ENCODE measurements around the gene RCOR1. TPM values are rescaled to one million over a fixed set of nuclear protein-coding genes. Genes with fewer than 3 reads are reported as not detected.
"Not testable (repeated sequence)": the region's sequence is repeated elsewhere in the genome, so short reads cannot be mapped to it uniquely, and the experiment has no call there.

Gene RCOR1
- total RNA-seq, 1 donor from 2014 or later: 23.9 TPM

GRCh38 chr14:102757646-102758045 lies 165.2 kb downstream of the RCOR1 start:
- H3K27me3 Mint-ChIP-seq (ENCODE audit: insufficient read depth): no peaks in the 10 kb centered on the region
- intact Hi-C loops (cut with micrococcal nuclease): no loop called here
- H3K36me3 Mint-ChIP-seq (ENCODE audit: low read depth): no peaks in the 10 kb centered on the region
- no peak overlapping the region for H3K27ac Mint-ChIP-seq
- no peak overlapping the region for H3K4me3 Mint-ChIP-seq
- H3K9me3 Mint-ChIP-seq: no peaks in the 10 kb centered on the region
- no peaks in the 10 kb centered on the region for H3K4me1 Mint-ChIP-seq (ENCODE audit: low read depth)
- DNase-seq (ENCODE audit: low spot score): no peak

GRCh38 chr14:102758087-102758486 lies 165.6 kb downstream of the RCOR1 start:
- Mint-ChIP-seq H3K4me1 (ENCODE audit: low read depth) (no peaks in the 10 kb centered on the region), H3K9me3 (no peaks in the 10 kb centered on the region), H3K4me3 (no peak overlapping the region), H3K27ac (no peak overlapping the region), H3K27me3 (ENCODE audit: insufficient read depth) (no peaks in the 10 kb centered on the region), H3K36me3 (ENCODE audit: low read depth) (no peaks in the 10 kb centered on the region)
- no peak for DNase-seq (ENCODE audit: low spot score)
- intact Hi-C loops (cut with micrococcal nuclease): no loop called here

- no peak overlapping the region for H3K4me3 Mint-ChIP-seq
- H3K9me3 Mint-ChIP-seq: no peaks in the 10 kb centered on the region
- H3K4me1 Mint-ChIP-seq (ENCODE audit: low read depth): no peaks in the 10 kb centered on the region
- intact Hi-C loops (cut with micrococcal nuclease): no loop called here
- no peak overlapping the region for H3K27ac Mint-ChIP-seq
- no peak for DNase-seq (ENCODE audit: low spot score)
- H3K27me3 Mint-ChIP-seq (ENCODE audit: insufficient read depth): no peaks in the 10 kb centered on the region
- no peaks in the 10 kb centered on the region for H3K36me3 Mint-ChIP-seq (ENCODE audit: low read depth)
Measured at GRCh38 chr14:102759456-102760187, 167.2 kb downstream of the RCOR1 start.

GRCh38 chr14:102760496-102761193 lies 168.2 kb downstream of the RCOR1 start:
- no peak overlapping the region for H3K27ac Mint-ChIP-seq
- H3K4me3 Mint-ChIP-seq: no peak overlapping the region
- intact Hi-C loops (cut with micrococcal nuclease): no loop called here
- no peaks in the 10 kb centered on the region for H3K36me3 Mint-ChIP-seq (ENCODE audit: low read depth)
- H3K4me1 Mint-ChIP-seq (ENCODE audit: low read depth): no peaks in the 10 kb centered on the region
- no peak for DNase-seq (ENCODE audit: low spot score)
- H3K27me3 Mint-ChIP-seq (ENCODE audit: insufficient read depth): no peaks in the 10 kb centered on the region
- no peaks in the 10 kb centered on the region for H3K9me3 Mint-ChIP-seq

GRCh38 chr14:102761206-102761605 lies 168.8 kb downstream of the RCOR1 start:
- Mint-ChIP-seq H3K4me1 (ENCODE audit: low read depth) (no peaks in the 10 kb centered on the region), H3K36me3 (ENCODE audit: low read depth) (no peaks in the 10 kb centered on the region)
- DNase-seq (ENCODE audit: low spot score): no peak

GRCh38 chr14:102764220-102764671 lies 171.8 kb downstream of the RCOR1 start:
- intact Hi-C loops (cut with micrococcal nuclease): no loop called here
- Mint-ChIP-seq H3K9me3 (no peaks in the 10 kb centered on the region), H3K4me3 (no peak overlapping the region), H3K36me3 (ENCODE audit: low read depth) (no peaks in the 10 kb centered on the region), H3K27me3 (ENCODE audit: insufficient read depth) (no peaks in the 10 kb centered on the region), H3K4me1 (ENCODE audit: low read depth) (peaks cover 5% of the 10 kb centered on the region), H3K27ac (no peak overlapping the region)
- no peak for DNase-seq (ENCODE audit: low spot score)

More at GRCh38 chr14:102761206-102761605, 168.8 kb downstream of the RCOR1 start:
- Mint-ChIP-seq H3K27ac (no peak overlapping the region), H3K9me3 (no peaks in the 10 kb centered on the region), H3K27me3 (ENCODE audit: insufficient read depth) (no peaks in the 10 kb centered on the region), H3K4me3 (no peak overlapping the region)
- intact Hi-C loops (cut with micrococcal nuclease): no loop called here

GRCh38 chr14:102765770-102766169 lies 173.3 kb downstream of the RCOR1 start:
- H3K4me1 Mint-ChIP-seq (ENCODE audit: low read depth); DNase-seq (ENCODE audit: low spot score); intact Hi-C loops (cut with micrococcal nuclease); H3K27ac Mint-ChIP-seq; H3K27me3 Mint-ChIP-seq (ENCODE audit: insufficient read depth); H3K36me3 Mint-ChIP-seq (ENCODE audit: low read depth); H3K9me3 Mint-ChIP-seq; H3K4me3 Mint-ChIP-seq: not testable (repeated sequence)

GRCh38 chr14:102768223-102769048 lies 176.0 kb downstream of the RCOR1 start:
- H3K36me3 Mint-ChIP-seq (ENCODE audit: low read depth): no peaks in the 10 kb centered on the region
- H3K4me3 Mint-ChIP-seq: no peak overlapping the region
- H3K4me1 Mint-ChIP-seq (ENCODE audit: low read depth): peaks cover 9% of the 10 kb centered on the region
- H3K27me3 Mint-ChIP-seq (ENCODE audit: insufficient read depth): no peaks in the 10 kb centered on the region
- DNase-seq (ENCODE audit: low spot score): peak; percentile 16
- intact Hi-C loops (cut with micrococcal nuclease): no loop called here
- H3K9me3 Mint-ChIP-seq: no peaks in the 10 kb centered on the region
- H3K27ac Mint-ChIP-seq: no peak overlapping the region

- intact Hi-C loops (cut with micrococcal nuclease): no loop called here
- no peak for DNase-seq (ENCODE audit: low spot score)
- no peak overlapping the region for H3K27ac Mint-ChIP-seq
- H3K36me3 Mint-ChIP-seq (ENCODE audit: low read depth): no peaks in the 10 kb centered on the region
- H3K4me3 Mint-ChIP-seq: no peak overlapping the region
- peaks cover 11% of the 10 kb centered on the region for H3K4me1 Mint-ChIP-seq (ENCODE audit: low read depth)
- H3K9me3 Mint-ChIP-seq: no peaks in the 10 kb centered on the region
- no peaks in the 10 kb centered on the region for H3K27me3 Mint-ChIP-seq (ENCODE audit: insufficient read depth)
Measured at GRCh38 chr14:102769049-102769327, 176.5 kb downstream of the RCOR1 start.

- intact Hi-C loops (cut with micrococcal nuclease): loop anchor here (10.0 kb wide), 1 partner anchor 246 kb away; no protein-coding TSS in a partner anchor
- Mint-ChIP-seq H3K27ac (no peak overlapping the region), H3K9me3 (no peaks in the 10 kb centered on the region), H3K4me1 (ENCODE audit: low read depth) (peaks cover 21% of the 10 kb centered on the region), H3K36me3 (ENCODE audit: low read depth) (no peaks in the 10 kb centered on the region), H3K4me3 (no peak overlapping the region), H3K27me3 (ENCODE audit: insufficient read depth) (no peaks in the 10 kb centered on the region)
- DNase-seq (ENCODE audit: low spot score): no peak
Measured at GRCh38 chr14:102770147-102771123, 178.0 kb downstream of the RCOR1 start.

GRCh38 chr14:102771144-102771543 lies 178.7 kb downstream of the RCOR1 start:
- no peaks in the 10 kb centered on the region for H3K9me3 Mint-ChIP-seq
- H3K4me3 Mint-ChIP-seq: no peak overlapping the region
- intact Hi-C loops (cut with micrococcal nuclease): loop anchor here (10.0 kb wide), 1 partner anchor 246 kb away; no protein-coding TSS in a partner anchor
- H3K36me3 Mint-ChIP-seq (ENCODE audit: low read depth): no peaks in the 10 kb centered on the region
- H3K27ac Mint-ChIP-seq: no peak overlapping the region
- no peak for DNase-seq (ENCODE audit: low spot score)
- peaks cover 28% of the 10 kb centered on the region for H3K4me1 Mint-ChIP-seq (ENCODE audit: low read depth)
- H3K27me3 Mint-ChIP-seq (ENCODE audit: insufficient read depth): no peaks in the 10 kb centered on the region
